H1 (cell line): ENCODE data around the gene ZNF845. TPM values are rescaled to one million over a fixed set of nuclear protein-coding genes. Genes with fewer than 3 reads are reported as not detected.
A peak's percentile ranks its signal among the peaks of the same experiment; 100 is the strongest.

Source experiments
- CBX5 ChIP-seq: fragments of 300-800, 300-1000 bp; sonication (generic); IDR thresholded peaks from 2 replicates; pipeline ENCODE4 v1.7.1; 2016; ENCODE audit warnings: antibody characterized with exemption, low read length, low read depth
- POLR2AphosphoS5 ChIP-seq: IDR thresholded peaks from 2 replicates; pipeline ENCODE4 v1.6.1; 2011; ENCODE audit warnings: low read depth, low read length
- SIN3A ChIP-seq, 2 experiments: IDR thresholded peaks in 1 of 2; conservative IDR thresholded peaks in 1 of 2; 2 replicates each; pipeline ENCODE4 v1.6.1; 2011 to 2012; ENCODE audit warnings: low read length in 2 of 2, improper control_type of control experiment in 1 of 2, low read depth in 1 of 2, mild to moderate bottlenecking in 1 of 2
- SP2 ChIP-seq: IDR thresholded peaks from 2 replicates; pipeline ENCODE4 v1.6.1; 2012; ENCODE audit warnings: mild to moderate bottlenecking, low read length, inconsistent platforms
- TAF1 ChIP-seq: IDR thresholded peaks from 2 replicates; pipeline ENCODE4 v1.6.1; 2011; ENCODE audit warnings: mild to moderate bottlenecking, low read depth, low read length
- TBP ChIP-seq: IDR thresholded peaks from 2 replicates; pipeline ENCODE4 v1.6.1; 2011; ENCODE audit warnings: low read depth, low read length, improper control_type of control experiment
- polyA plus RNA-seq, 7 experiments: library from polyadenylated mRNA; depleted of rRNA in 3 of 7; stranded (reverse) in 5 of 7; unstranded in 2 of 7; fragments of >200 nt in 5 of 7; fragments of 200-250 nt in 2 of 7; gene quantifications; 1 replicate in 5 of 7; 2 replicates in 1 of 7; 4 replicates in 1 of 7; pipeline versions ENCODE4 v1.2.1 to v1.2.3, GENCODE V29; 2011 to 2013; ENCODE audit warnings: missing spikeins in 2 of 7, mixed read lengths in 2 of 7
- total RNA-seq: library from RNA; stranded (reverse); fragmentation: NEBNext Ultra II Directional; extraction: Animal tissue kit (Norgen Biotek cat#: 25700); gene quantifications from 2 replicates; pipeline ENCODE4 v1.2.1, GENCODE V29; 2021
- TF ChIP-seq, protein P1 (sequence below), 3 experiments: IDR thresholded peaks; 1 replicate in 2 of 3; 2 replicates in 1 of 3; pipeline versions ENCODE4 v1.5.1 to v1.6.1; 2011; ENCODE audit warnings: low read length in 3 of 3, mild to moderate bottlenecking in 3 of 3, inconsistent platforms in 2 of 3, low read depth in 1 of 3, moderate library complexity in 1 of 3; ENCODE audit not compliant: insufficient read depth in 1 of 3; ENCODE audit errors: control extremely low read depth in 1 of 3

Gene ZNF845
- total and polyA plus RNA-seq, 2 of the 8 experiments (the other 6 are each of a cell fraction or from before 2014, with no cell fraction given) = 3.6 to 22.5 TPM

DNA sequence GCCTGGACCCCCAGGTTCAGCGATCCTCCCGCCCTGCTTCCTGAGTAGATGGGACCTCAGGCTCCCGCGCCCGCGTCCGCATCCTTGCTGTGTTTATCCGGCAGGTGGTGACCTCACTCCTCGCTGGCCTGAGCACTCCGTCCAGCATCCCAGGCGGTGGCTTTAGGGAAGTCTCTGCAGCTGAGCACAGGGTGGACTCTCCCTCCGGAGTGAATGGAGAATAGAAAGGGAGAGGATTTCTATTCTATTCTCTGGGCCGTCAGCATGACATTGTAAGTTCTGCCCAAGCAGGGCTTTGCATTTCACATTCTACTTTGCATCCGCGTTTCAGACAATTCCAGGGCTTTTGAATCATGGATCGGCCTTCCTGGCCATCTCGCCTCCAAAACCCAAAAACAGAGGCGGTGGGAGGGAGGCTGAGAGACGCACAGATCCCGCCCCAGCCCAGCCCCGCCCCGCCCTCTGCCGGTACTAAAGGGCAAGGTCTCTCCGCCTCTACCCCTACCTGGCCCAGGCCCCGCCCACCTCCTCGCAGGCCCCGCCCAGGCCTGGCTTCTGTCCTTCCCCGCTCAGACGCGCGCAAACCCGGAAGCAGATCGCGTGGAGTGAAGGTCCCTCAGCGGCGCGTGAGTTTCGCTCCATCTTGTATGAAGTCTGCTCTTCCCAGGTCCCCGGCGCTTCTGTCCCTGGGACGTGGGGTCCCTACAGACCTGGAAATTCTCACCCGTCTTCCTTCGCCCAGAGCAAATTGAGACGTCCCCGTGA is 31.8 kb downstream of the ZNF845 start, which contains the start of gene ZNF525 (continued):
- no peak for TF ChIP-seq SP2
- TF ChIP-seq, protein P1, sequence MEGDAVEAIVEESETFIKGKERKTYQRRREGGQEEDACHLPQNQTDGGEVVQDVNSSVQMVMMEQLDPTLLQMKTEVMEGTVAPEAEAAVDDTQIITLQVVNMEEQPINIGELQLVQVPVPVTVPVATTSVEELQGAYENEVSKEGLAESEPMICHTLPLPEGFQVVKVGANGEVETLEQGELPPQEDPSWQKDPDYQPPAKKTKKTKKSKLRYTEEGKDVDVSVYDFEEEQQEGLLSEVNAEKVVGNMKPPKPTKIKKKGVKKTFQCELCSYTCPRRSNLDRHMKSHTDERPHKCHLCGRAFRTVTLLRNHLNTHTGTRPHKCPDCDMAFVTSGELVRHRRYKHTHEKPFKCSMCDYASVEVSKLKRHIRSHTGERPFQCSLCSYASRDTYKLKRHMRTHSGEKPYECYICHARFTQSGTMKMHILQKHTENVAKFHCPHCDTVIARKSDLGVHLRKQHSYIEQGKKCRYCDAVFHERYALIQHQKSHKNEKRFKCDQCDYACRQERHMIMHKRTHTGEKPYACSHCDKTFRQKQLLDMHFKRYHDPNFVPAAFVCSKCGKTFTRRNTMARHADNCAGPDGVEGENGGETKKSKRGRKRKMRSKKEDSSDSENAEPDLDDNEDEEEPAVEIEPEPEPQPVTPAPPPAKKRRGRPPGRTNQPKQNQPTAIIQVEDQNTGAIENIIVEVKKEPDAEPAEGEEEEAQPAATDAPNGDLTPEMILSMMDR (IDR thresholded peaks at IDR 0.05; ENCODE audit: control extremely low read depth in 1 of 3, insufficient read depth in 1 of 3, low read depth in 1 of 3, low read length in 3 of 3) = peak; percentile 28 to 48 (median 32)
- TF ChIP-seq SIN3A (conservative IDR thresholded peaks at IDR 0.05 in 1 of 2, IDR thresholded peaks at IDR 0.05 in 1 of 2; ENCODE audit: low read depth in 1 of 2, low read length in 2 of 2) = peak in 1 of 2 experiments; percentile 40; a peak in 1 of 4 replicates
- TF ChIP-seq POLR2AphosphoS5 = peak; percentile 59; the same call in 1 of the 2 replicates
- TF ChIP-seq TAF1 = peak; percentile 71
- 0 out of 2 replicates have a peak, but pooled peaks have one; percentile 33 for TF ChIP-seq TBP
- no peak for TF ChIP-seq CBX5
